ENCODE data around the gene CRIM1. TPM values are rescaled to one million over a fixed set of nuclear protein-coding genes. Genes with fewer than 3 reads are reported as not detected.

The CRIM1 gene
- total and polyA plus RNA-seq, 2 of the 8 experiments (the other 6 are each of a cell fraction or from before 2014, with no cell fraction given), result 9.4 to 28.4 TPM

GRCh38 chr2:36451512-36451911, 95.9 kb downstream of the CRIM1 start (continued):
- no peak for TF ChIP-seq CBX8 (IDR thresholded peaks at IDR 0.05; ENCODE audit: borderline replicate concordance, low read depth, low read length)
